Gastroesophageal sphincter (tissue), 3 donors: Measurements from ENCODE around the gene RGL1.

Source experiments
- POLR2A ChIP-seq, 2 donors: fragments of 450-650 bp; IDR thresholded peaks; one replicate each; pipeline ENCODE4 v1.6.1; 2017; ENCODE audit warnings: antibody characterized with exemption in 2 of 2, mild to moderate bottlenecking in 2 of 2, moderate library complexity in 1 of 2
- TF ChIP-seq, protein P1 (sequence below), 4 experiments: fragments of 200-600 bp in 2 of 4; fragments of 450-650 bp in 2 of 4; sonication (generic) in 1 of 4; IDR thresholded peaks; one replicate each; pipeline ENCODE4 v1.5.1; 2017 to 2019; ENCODE audit warnings: antibody characterized with exemption in 4 of 4, mild to moderate bottlenecking in 2 of 4, moderate library complexity in 2 of 4

DNA sequence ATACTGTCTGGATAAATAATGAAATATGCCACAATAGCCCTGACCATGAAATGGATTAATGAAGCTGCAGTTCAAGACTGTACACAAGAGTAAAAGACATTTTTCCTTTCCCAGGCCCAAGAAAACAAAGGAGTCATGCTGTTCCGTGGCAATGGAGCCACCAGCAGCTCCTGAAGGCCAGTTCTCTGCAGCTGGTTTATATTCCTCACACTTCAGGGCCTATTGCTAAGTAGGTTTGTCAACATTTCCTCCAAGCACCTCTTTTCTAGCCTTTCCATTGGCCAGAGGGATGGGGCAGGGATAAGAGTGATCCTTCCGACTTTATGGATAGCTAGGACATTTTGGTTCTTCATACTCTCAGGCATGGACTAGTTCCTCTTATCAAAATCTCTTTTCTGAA is 24.2 kb upstream of the RGL1 start:
- TF ChIP-seq POLR2A (IDR thresholded peaks at IDR 0.05): no peak
- TF ChIP-seq, protein P1, sequence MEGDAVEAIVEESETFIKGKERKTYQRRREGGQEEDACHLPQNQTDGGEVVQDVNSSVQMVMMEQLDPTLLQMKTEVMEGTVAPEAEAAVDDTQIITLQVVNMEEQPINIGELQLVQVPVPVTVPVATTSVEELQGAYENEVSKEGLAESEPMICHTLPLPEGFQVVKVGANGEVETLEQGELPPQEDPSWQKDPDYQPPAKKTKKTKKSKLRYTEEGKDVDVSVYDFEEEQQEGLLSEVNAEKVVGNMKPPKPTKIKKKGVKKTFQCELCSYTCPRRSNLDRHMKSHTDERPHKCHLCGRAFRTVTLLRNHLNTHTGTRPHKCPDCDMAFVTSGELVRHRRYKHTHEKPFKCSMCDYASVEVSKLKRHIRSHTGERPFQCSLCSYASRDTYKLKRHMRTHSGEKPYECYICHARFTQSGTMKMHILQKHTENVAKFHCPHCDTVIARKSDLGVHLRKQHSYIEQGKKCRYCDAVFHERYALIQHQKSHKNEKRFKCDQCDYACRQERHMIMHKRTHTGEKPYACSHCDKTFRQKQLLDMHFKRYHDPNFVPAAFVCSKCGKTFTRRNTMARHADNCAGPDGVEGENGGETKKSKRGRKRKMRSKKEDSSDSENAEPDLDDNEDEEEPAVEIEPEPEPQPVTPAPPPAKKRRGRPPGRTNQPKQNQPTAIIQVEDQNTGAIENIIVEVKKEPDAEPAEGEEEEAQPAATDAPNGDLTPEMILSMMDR (IDR thresholded peaks at IDR 0.05): no peak
